GM18858 (cell line): ENCODE data around the gene IER2.
"Not testable (repeated sequence)": the region's sequence is repeated elsewhere in the genome, so short reads cannot be mapped to it uniquely, and the experiment has no call there.

Experiments used
- ATAC-seq: cut with Tn5 transposase; IDR thresholded peaks from one replicate; pipeline ENCODE4 v1.9.1; 2021; ENCODE audit not compliant: unreplicated experiment

The IER2 gene

GRCh38 chr19:13190781-13191540 is 40.8 kb downstream of the IER2 start:
- no peak for ATAC-seq

- ATAC-seq = no peak
Measured at GRCh38 chr19:13195678-13196077, 45.5 kb downstream of the IER2 start.

GRCh38 chr19:13198634-13199033 is 48.4 kb downstream of the IER2 start:
- no peak for ATAC-seq

GRCh38 chr19:13202112-13202511 is 51.9 kb downstream of the IER2 start:
- not testable (repeated sequence) for ATAC-seq
